Measurements from ENCODE around the gene NR2E3.

The NR2E3 gene

GRCh38 chr15:71782422-71783165, 27.8 kb upstream of the NR2E3 start:
- no peak for TF ChIP-seq ZNF274 (IDR thresholded peaks at IDR 0.05; ENCODE audit: low read depth, low read length)
- H3K4me3 ChIP-seq (ENCODE audit: low read length): no peak overlapping the region

- TF ChIP-seq ZNF274 (IDR thresholded peaks at IDR 0.05; ENCODE audit: low read depth, low read length): no peak
- no peak overlapping the region for H3K4me3 ChIP-seq (ENCODE audit: low read length)
Observed at GRCh38 chr15:71784719-71785118, 25.6 kb upstream of the NR2E3 start.

- no peak overlapping the region for H3K4me3 ChIP-seq (ENCODE audit: low read length)
- TF ChIP-seq ZNF274 (IDR thresholded peaks at IDR 0.05; ENCODE audit: low read depth, low read length): no peak
Observed at GRCh38 chr15:71785996-71786395, 24.4 kb upstream of the NR2E3 start.

- no peak overlapping the region for H3K4me3 ChIP-seq (ENCODE audit: low read length)
- TF ChIP-seq ZNF274 (IDR thresholded peaks at IDR 0.05; ENCODE audit: low read depth, low read length): no peak
Observed at GRCh38 chr15:71786673-71787072, 23.7 kb upstream of the NR2E3 start.

- H3K4me3 ChIP-seq (ENCODE audit: low read length): no peak overlapping the region
- no peak for TF ChIP-seq ZNF274 (IDR thresholded peaks at IDR 0.05; ENCODE audit: low read depth, low read length)
Observed at GRCh38 chr15:71788646-71789579, 21.4 kb upstream of the NR2E3 start.

- no peak overlapping the region for H3K4me3 ChIP-seq (ENCODE audit: low read length)
- TF ChIP-seq ZNF274 (IDR thresholded peaks at IDR 0.05; ENCODE audit: low read depth, low read length): no peak
Observed at GRCh38 chr15:71789616-71790015, 20.7 kb upstream of the NR2E3 start.

- no peak for TF ChIP-seq ZNF274 (IDR thresholded peaks at IDR 0.05; ENCODE audit: low read depth, low read length)
- no peak overlapping the region for H3K4me3 ChIP-seq (ENCODE audit: low read length)
Observed at GRCh38 chr15:71790081-71790480, 20.3 kb upstream of the NR2E3 start.

- TF ChIP-seq ZNF274 (IDR thresholded peaks at IDR 0.05; ENCODE audit: low read depth, low read length): no peak
Observed at GRCh38 chr15:71791975-71792374, 18.4 kb upstream of the NR2E3 start.

GRCh38 chr15:71792521-71792920, 17.8 kb upstream of the NR2E3 start:
- no peak for TF ChIP-seq ZNF274 (IDR thresholded peaks at IDR 0.05; ENCODE audit: low read depth, low read length)
- no peak overlapping the region for H3K4me3 ChIP-seq (ENCODE audit: low read length)

More at GRCh38 chr15:71791975-71792374, 18.4 kb upstream of the NR2E3 start:
- no peak overlapping the region for H3K4me3 ChIP-seq (ENCODE audit: low read length)

- no peak overlapping the region for H3K4me3 ChIP-seq (ENCODE audit: low read length)
- TF ChIP-seq ZNF274 (IDR thresholded peaks at IDR 0.05; ENCODE audit: low read depth, low read length): no peak
Observed at GRCh38 chr15:71798641-71799040, 11.7 kb upstream of the NR2E3 start.

GRCh38 chr15:71800190-71800589, 10.2 kb upstream of the NR2E3 start:
- TF ChIP-seq ZNF274 (IDR thresholded peaks at IDR 0.05; ENCODE audit: low read depth, low read length): no peak
- no peak overlapping the region for H3K4me3 ChIP-seq (ENCODE audit: low read length)

- TF ChIP-seq ZNF274 (IDR thresholded peaks at IDR 0.05; ENCODE audit: low read depth, low read length): no peak
- no peak overlapping the region for H3K4me3 ChIP-seq (ENCODE audit: low read length)
Observed at GRCh38 chr15:71800835-71801745, 9.3 kb upstream of the NR2E3 start.

GRCh38 chr15:71801935-71802655, 8.3 kb upstream of the NR2E3 start:
- no peak overlapping the region for H3K4me3 ChIP-seq (ENCODE audit: low read length)
- TF ChIP-seq ZNF274 (IDR thresholded peaks at IDR 0.05; ENCODE audit: low read depth, low read length): no peak

Data from GM08714 (cell line).